Measurements from ENCODE around the gene CCDC28A.

Gene CCDC28A

DNA sequence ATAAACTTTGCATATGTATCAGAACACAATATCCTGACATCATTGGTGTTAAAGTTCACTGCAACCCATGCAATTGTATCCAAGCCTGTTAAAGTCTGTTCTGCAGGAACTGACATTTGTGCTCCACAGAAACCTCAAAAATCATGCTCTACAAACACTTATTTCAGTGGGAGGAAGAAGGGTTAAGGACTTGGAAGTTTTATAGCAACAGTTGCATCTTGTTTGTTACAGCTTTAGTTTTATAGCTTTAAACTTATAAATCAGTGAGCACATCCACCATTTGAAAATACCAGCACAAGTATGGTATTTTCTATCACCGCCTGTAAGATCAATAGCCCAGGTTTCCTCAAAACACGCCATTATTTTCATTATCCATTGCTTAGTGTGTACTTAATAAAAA, 23.2 kb downstream of the CCDC28A start:
- DNase-seq: no peak

DNA sequence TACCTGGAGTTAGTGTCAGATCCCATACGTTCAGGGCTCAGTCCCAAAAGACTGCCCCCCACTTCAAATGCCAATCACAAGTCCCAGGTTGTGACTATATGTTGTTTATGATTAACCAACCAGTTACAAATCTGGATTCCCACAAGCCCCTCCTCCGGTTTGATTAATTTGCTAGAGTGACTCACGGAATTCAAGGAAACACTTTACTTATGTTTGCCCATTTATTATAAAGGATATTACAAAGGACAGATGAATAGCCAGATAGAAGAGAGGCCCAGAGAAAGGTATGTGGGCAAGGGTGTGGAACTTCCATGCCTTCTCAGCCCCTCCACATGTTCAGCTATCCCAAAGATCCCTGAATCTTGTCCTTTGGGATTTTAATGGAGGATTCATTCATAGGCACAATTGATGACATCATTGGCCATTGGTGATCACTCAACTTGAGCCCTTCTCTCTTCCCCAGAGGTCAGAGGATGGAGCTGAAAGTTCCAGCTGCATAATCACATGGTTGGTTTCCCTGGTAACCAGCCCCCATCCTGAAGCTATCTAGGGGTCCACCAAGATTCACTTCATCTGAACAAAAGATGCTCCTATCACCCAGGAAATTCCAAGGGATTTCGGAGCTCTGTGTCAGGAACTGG, 24.4 kb downstream of the CCDC28A start:
- DNase-seq: no peak

GRCh38 chr6:138800377-138801150, 27.0 kb downstream of the CCDC28A start:
- no peak for DNase-seq

- DNase-seq: no peak
These were observed 29.8 kb downstream of the CCDC28A start for GRCh38 chr6:138803331-138803730.

DNA sequence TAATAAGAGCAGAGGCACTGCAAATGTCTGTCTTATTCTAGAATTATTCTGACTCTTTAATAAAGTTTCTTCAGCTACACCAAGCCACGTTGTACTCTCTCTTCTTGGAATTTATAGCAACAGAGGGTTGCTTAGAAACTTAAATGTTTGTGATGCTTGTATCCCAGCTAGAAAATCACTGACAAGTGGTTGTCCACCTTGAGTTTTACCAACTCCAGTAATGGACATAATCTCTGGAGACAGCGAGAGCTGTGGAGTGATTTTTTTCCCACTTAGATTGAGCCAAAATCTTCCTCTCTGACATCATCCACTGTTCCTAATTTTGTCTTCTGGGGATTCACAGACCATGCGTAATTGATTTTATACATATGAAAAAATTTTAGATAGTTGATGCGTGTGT, 30.3 kb downstream of the CCDC28A start:
- no peak for DNase-seq

- no peak for DNase-seq
These were observed 31.6 kb downstream of the CCDC28A start for GRCh38 chr6:138805016-138805765.

DNA sequence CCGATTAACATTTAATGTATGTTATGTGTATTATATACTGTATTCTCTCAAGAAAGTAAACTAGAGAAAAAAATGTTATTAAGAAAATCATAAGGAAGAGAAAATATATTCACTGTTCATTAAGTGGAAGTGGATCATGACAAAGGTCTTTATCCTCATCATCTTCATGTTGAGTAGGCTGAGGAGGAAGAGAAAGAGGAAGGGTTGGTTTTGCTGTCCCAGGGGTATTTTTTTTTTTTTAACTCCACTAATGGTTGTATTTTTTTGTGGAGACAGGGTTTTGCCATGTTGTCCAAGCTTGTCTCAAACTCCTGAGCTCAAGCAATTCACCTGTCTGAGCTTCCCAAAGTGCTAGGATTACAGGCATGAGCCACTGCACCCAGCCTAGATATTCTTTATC, 33.3 kb downstream of the CCDC28A start:
- DNase-seq: no peak

- DNase-seq: no peak
These were observed 36.1 kb downstream of the CCDC28A start for GRCh38 chr6:138809677-138810076.

DNA sequence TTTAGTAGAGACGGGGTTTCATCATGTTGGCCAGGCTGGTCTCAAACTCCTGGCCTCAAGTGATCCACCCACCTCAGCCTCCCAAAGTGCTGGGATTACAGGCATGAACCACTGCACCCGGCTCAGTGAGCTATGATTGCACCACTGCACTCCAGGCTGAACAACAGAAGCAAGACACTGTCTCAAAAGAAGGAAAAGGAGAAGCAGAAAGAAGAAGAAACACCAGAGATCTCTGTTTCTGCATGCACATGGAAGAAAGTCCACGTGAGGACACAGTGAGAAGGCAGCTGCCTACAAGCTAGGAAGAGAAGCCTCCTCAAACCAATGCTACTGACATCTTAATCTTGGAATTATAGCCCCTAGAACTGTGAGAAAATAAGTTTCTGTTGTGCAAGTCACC, 38.3 kb downstream of the CCDC28A start:
- no peak for DNase-seq

DNA sequence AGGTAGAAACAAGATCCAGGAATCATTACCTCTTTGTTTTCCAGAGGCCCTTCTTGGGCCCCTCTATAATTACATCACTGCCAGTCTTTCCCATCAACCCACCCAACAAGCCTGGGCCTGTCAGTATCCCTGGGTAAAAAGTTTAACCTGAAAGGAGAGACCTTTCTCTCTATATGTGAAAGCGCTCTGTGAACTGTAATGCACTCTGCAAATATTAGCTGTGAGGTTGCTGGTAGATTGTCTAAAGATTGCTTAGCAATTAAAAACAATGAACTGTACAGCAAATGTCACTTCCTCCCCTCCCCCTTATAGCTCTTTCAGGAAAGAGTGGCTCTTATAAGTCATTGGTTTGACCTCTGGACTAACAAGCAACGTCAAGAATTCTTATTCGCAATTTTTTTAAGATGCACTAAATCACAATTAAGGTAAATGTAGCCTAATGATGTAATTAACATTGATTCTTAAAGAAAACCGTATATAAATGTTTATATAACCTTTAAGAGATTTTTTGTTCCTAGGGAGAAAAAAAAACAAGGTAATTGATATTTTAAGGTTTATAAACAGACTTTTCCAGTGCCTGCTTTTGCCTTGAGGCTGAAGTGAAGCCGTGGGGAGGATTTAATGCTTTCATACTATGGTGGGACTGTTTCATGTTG, 40.7 kb downstream of the CCDC28A start:
- DNase-seq: peak; percentile 81

DNA sequence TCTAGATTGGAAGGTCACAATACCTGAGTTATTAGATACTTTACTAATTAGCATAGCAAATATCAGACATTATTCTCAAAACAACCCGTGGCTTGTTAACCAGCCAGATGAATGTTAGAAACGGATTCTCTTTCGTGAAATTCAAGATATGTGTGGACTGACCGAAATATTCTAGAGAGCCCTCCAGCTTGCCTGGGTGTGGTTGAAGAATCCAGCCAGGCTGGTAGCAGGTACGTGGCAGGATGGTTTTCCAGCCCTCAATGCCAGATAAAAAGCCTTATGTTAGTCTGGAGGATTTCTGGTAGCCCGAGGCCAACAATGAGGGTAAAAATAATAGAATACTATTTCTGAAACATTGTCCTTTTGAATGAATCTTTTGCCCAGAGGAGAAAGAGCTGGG, 41.7 kb downstream of the CCDC28A start:
- no peak for DNase-seq

- DNase-seq: peak; percentile 78
These were observed 42.4 kb downstream of the CCDC28A start for GRCh38 chr6:138815797-138816528.

DNA sequence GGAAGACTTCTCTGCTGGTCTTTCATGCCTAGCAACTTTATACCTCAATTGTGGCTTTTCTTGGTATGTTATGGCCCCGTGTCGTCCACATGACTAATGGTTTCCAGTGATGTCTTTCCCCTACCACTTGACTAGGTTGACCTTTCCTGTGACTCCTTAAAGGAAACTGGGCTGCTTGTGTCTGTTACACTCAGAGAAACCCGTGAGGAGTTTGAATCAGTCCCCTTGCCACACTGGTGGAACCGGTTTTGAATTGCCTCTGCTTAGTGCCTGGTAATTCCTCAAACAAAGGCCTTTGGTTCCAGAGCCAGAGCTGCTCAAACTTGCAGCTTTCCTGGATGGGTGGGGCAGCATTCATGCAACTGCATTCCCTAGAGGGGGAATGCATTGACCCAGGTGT, 44.2 kb downstream of the CCDC28A start:
- peak; percentile 90 for DNase-seq

DNA sequence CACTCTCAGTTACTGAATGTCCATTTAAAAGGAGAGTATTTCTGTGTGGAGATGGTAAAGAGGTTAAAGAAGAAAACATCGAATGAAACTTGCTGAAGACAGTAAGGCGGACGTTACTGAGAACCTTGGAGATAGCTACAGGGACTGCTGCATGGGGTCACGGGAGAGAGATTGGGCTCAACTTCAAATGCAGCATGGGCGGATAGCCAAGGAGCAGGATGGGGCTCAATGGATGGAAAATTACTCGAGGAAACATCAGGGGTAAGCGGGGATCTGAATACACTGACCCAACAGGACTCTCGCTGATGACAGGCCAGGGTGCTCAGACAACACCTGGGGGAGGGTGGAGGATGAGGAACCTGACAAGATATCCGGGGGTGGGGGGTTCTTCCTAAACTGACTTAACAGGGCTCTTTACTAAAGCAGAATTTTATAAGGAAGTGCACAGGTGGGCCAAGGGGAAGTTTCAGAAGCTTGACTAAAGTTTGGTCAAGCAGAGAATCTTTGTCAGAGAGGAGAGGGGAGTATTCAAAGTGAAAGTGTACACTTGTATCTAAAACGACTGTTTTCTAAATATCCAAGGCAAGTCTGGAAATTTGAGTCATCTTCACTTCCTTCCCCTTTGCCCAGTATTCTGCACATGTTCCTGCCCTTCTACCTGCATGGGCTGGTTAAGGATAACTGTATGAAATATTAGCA, 45.1 kb downstream of the CCDC28A start:
- DNase-seq: no peak

DNA sequence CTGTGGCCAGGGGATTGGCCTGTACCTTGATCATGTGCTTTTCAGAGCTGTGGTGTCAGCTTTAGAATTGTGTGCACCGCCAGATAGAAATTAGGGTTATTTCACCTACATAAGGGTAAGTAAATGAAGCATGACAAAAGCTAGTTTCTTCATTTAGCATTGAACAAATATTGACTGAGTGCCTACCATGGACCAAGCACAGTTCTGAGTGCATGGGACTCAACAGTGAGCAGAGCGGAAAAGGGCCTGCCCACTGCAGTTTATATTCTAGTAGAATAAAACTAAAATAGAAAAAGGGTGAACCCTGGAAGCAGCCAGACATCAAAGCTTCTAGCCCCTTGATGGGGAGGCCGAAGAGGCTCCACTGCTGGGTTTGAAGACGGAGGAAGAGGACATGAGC, 48.0 kb downstream of the CCDC28A start:
- peak; percentile 80 for DNase-seq

GRCh38 chr6:138824482-138825144, 51.0 kb downstream of the CCDC28A start:
- DNase-seq: no peak

GRCh38 chr6:138830248-138830647, 56.7 kb downstream of the CCDC28A start:
- DNase-seq: no peak

DNA sequence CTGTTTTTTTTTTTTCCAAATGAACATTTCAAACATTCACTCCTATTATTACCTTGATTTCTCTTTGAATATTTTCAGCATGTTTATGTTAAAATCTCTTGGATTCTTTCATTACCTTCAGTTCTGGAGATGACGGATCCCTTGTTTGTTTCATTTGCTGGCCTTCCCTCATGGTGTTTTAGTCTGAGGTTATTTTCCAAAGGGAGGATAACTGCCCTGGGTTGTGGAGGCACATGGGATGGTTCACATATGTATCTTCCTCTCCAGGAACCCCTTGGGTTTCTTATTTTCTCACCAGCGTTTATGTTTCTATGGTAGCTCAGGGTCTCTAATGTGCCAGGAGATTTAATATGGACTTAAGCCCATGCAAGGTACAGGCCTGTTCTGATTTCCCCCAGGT, 58.6 kb downstream of the CCDC28A start:
- no peak for DNase-seq

- DNase-seq: peak; percentile 27
These were observed 60.4 kb downstream of the CCDC28A start for GRCh38 chr6:138833816-138834539.

- no peak for DNase-seq
These were observed 63.7 kb downstream of the CCDC28A start for GRCh38 chr6:138837246-138837645.
